Heart right ventricle (tissue), 16 donors: ENCODE results near the gene DDC. TPM values are rescaled to one million over a fixed set of nuclear protein-coding genes. Genes with fewer than 3 reads are reported as not detected.

Source experiments
- ATAC-seq, 8 donors: fragments of 200-7000 bp; cut with Tn5 transposase; one replicate each; pipeline ENCODE4 v1.9.1; 2020; ENCODE audit warnings: mild to moderate bottlenecking in 8 of 8, moderate library complexity in 8 of 8, moderate number of reproducible peaks in 1 of 8
- DNase-seq, 2 donors: peaks; one replicate each; pipeline ENCODE4 v3.0.0-alpha.2; 2020
- H3K27ac ChIP-seq, 10 donors: fragments of 200-600 bp; sonication (generic) in 2 of 10; one replicate each; pipeline versions ENCODE4 v1.5.0 to v1.8.0; 2020 to 2022; ENCODE audit warnings: mild to moderate bottlenecking in 3 of 10
- H3K27me3 ChIP-seq, 7 donors: fragments of 200-600 bp; one replicate each; pipeline ENCODE4 v1.8.0; 2021 to 2022; ENCODE audit warnings: mild to moderate bottlenecking in 2 of 7
- H3K36me3 ChIP-seq, 9 donors: fragments of 200-600 bp; sonication (generic) in 1 of 9; one replicate each; pipeline versions ENCODE4 v1.5.0 to v1.8.0; 2020 to 2022; ENCODE audit warnings: mild to moderate bottlenecking in 2 of 9
- H3K4me1 ChIP-seq, 9 donors: fragments of 200-600 bp; sonication (generic) in 1 of 9; one replicate each; pipeline versions ENCODE4 v1.5.0 to v1.8.0; 2020 to 2022; ENCODE audit warnings: mild to moderate bottlenecking in 4 of 9
- H3K4me3 ChIP-seq, 10 donors: fragments of 200-600 bp; sonication (generic) in 2 of 10; one replicate each; pipeline versions ENCODE4 v1.5.0 to v1.8.0; 2020 to 2022; ENCODE audit warnings: mild to moderate bottlenecking in 7 of 10, moderate library complexity in 2 of 10
- H3K9me3 ChIP-seq, 11 donors: fragments of 200-600 bp in 10 of 11; sonication (generic) in 2 of 11; one replicate each; pipeline versions ENCODE4 v1.5.0 to v1.8.0; 2013 to 2022; ENCODE audit warnings: mild to moderate bottlenecking in 2 of 11, control low read depth in 1 of 11, moderate library complexity in 1 of 11
- CTCF ChIP-seq, 9 donors: fragments of 200-600 bp; sonication (generic) in 2 of 9; IDR thresholded peaks; one replicate each; pipeline versions ENCODE4 v1.5.0 to v1.8.0; 2021 to 2022; ENCODE audit warnings: antibody characterized with exemption in 9 of 9, mild to moderate bottlenecking in 5 of 9, moderate library complexity in 1 of 9
- WGBS, 2 donors: extraction: QIAGEN DNeasy Blood & Tissue Kit; methylation state at CpG; one replicate each; pipeline ENCODE4 v1.1.7; 2013; ENCODE audit warnings: inconsistent platforms in 1 of 2; 5-methylcytosine and 5-hydroxymethylcytosine counted together
- intact Hi-C, 10 donors: fragments of 100-400 bp; cut with DNase I; formaldehyde crosslinking; loops; one replicate each; pipeline versions ENCODE4 v1.11.1 to v1.14.2; 2022
- polyA plus RNA-seq, 2 donors: library from polyadenylated mRNA; stranded (reverse); fragments of 200-250 nt; gene quantifications; one replicate each; pipeline ENCODE4 v1.2.3, GENCODE V29; 2013
- total RNA-seq, 10 donors: library from RNA; stranded (reverse); fragmentation: NEBNext Ultra II Directional in 3 of 10; extraction: Animal tissue kit (Norgen Biotek cat#: 25700) in 3 of 10; gene quantifications; one replicate each; pipeline versions ENCODE4 v1.2.1 to v1.2.4, GENCODE V29; 2021 to 2023
- donor health status: Arrhythmogenic right ventricular cardiomyopathy.
- donor health status: ischemic (EF 13 %, LVEDD 7.1; RV severe dilation, severe dysfunction).
- donor health status: healthy with polysubstance abuse.
- donor health status: DM: no; HTN: yes; CAD: no.
- donor health status: DM: no; HTN: no; CAD: no.
- donor health status: ischemic (EF 25% LVEDD 6.9; RV normal size, moderate dysfunction).
- donor health status: ischemic (EF 25% LVEDD 5.7; RV mildly dilated, moderate dysfunction).
- donor health status: healthy.
- donor health status: DM: yes; HTN: yes; CAD: no.
- donor health status: Ischemic cardiomyopathy.
- donor health status: ischemic (EF 35%, LVEDD 5.7; RV mildly dilated, moderate dysfunction).
- donor health status: nonischemic (EF 11% LVEDD 7.7; RV severe dilation, severe dysfunction).
- donor health status: DM: yes; HTN: yes; CAD: no.
- donor health status: PGD.
- donor health status: ischemic (EF 29% LVEDD 5.4; RV normal size, mild dysfunction).
- donor health status: nonischemic (EF 23%, LVEDD 6.1; RV moderate dilation, normal function).

Gene DDC
- total and polyA plus RNA-seq, 12 donors = not detected

- Histone ChIP-seq H3K27me3 (peaks cover 0 to 4% (median 0%) of the 10 kb centered on the region in 7 donors), H3K36me3 (no peaks in the 10 kb centered on the region), H3K9me3 (no peaks in the 10 kb centered on the region), H3K27ac (no peak overlapping the region), H3K4me3 (no peak overlapping the region), H3K4me1 (peaks cover 0 to 2% (median 0%) of the 10 kb centered on the region in 9 donors)
- ATAC-seq (no peak), DNase-seq (no peak)
- intact Hi-C loops = no loop called here
- 73 to 80% methylated on average over 6 of the region's 6 CpGs for WGBS, 2 donors
- no peak for TF ChIP-seq CTCF (IDR thresholded peaks at IDR 0.05)
Observed at GRCh38 chr7:50422858-50423257, 142.3 kb downstream of the DDC start.

- intact Hi-C loops = no loop called here
- peaks cover 0 to 19% (median 0%) of the 10 kb centered on the region in 9 donors for H3K4me1 ChIP-seq
- peaks cover 0 to 4% (median 0%) of the 10 kb centered on the region in 7 donors for H3K27me3 ChIP-seq
- DNase-seq = no peak
- no peak overlapping the region for H3K27ac ChIP-seq
- TF ChIP-seq CTCF (IDR thresholded peaks at IDR 0.05) = no peak
- WGBS, 2 donors = 62 to 75% methylated on average over 3 of the region's 3 CpGs
- no peaks in the 10 kb centered on the region for H3K36me3 ChIP-seq
- no peak overlapping the region for H3K4me3 ChIP-seq
- ATAC-seq = no peak
- no peaks in the 10 kb centered on the region for H3K9me3 ChIP-seq
Observed at GRCh38 chr7:50421043-50421442, 144.2 kb downstream of the DDC start.

GRCh38 chr7:50418526-50419290 lies 146.5 kb downstream of the DDC start:
- Histone ChIP-seq H3K9me3 (no peaks in the 10 kb centered on the region), H3K4me1 (peaks cover 0 to 27% (median 0%) of the 10 kb centered on the region in 9 donors), H3K27ac (no peak overlapping the region), H3K27me3 (peaks cover 0 to 4% (median 0%) of the 10 kb centered on the region in 7 donors), H3K4me3 (no peak overlapping the region), H3K36me3 (no peaks in the 10 kb centered on the region)
- TF ChIP-seq CTCF (IDR thresholded peaks at IDR 0.05) = no peak
- DNase-seq = no peak
- intact Hi-C loops = loop anchor here (2.0 to 10.0 kb wide), 7 partner anchors 211 to 326 kb away; partner anchors contain the start of gene ZPBP (in 4 of the 10)
- WGBS, 2 donors = 59 to 61% methylated on average over 14 of the region's 14 CpGs
- ATAC-seq = peak in 1 of 8 donors; percentile 34

- 12 to 14% methylated on average over 4 of the region's 4 CpGs for WGBS, 2 donors
- ATAC-seq (peak; percentile 67 to 93 (median 87)), DNase-seq (peak; percentile 53 to 64)
- Histone ChIP-seq H3K4me3 (no peak overlapping the region), H3K27me3 (peaks cover 0 to 4% (median 0%) of the 10 kb centered on the region in 7 donors), H3K36me3 (no peaks in the 10 kb centered on the region), H3K9me3 (no peaks in the 10 kb centered on the region), H3K27ac (no peak overlapping the region), H3K4me1 (peaks cover 0 to 33% (median 0%) of the 10 kb centered on the region in 9 donors)
- peak; percentile 42 to 87 (median 74) for TF ChIP-seq CTCF (IDR thresholded peaks at IDR 0.05)
- intact Hi-C loops = loop anchor here (2.0 to 10.0 kb wide), 7 partner anchors 211 to 326 kb away; partner anchors contain the start of gene ZPBP (in 4 of the 10)
Observed at GRCh38 chr7:50418086-50418515, 147.1 kb downstream of the DDC start.
